HG03139 (cell line): Measurements from ENCODE around the gene IGF2R.

Experiments
- ATAC-seq: cut with Tn5 transposase; IDR thresholded peaks from one replicate; pipeline ENCODE4 v1.9.1; 2021; ENCODE audit not compliant: unreplicated experiment

The IGF2R gene

GRCh38 chr6:160042014-160042773 lies 73.3 kb downstream of the IGF2R start:
- ATAC-seq = no peak

GRCh38 chr6:160042788-160043301 lies 74.0 kb downstream of the IGF2R start:
- ATAC-seq = no peak

GRCh38 chr6:160043784-160044183 lies 74.9 kb downstream of the IGF2R start:
- no peak for ATAC-seq

- ATAC-seq = no peak
Observed at GRCh38 chr6:160044687-160045086, 75.8 kb downstream of the IGF2R start.

- no peak for ATAC-seq
Observed at GRCh38 chr6:160048471-160048870, 79.6 kb downstream of the IGF2R start.

- ATAC-seq = no peak
Observed at GRCh38 chr6:160049346-160049745, 80.5 kb downstream of the IGF2R start.

GRCh38 chr6:160050022-160050421 lies 81.1 kb downstream of the IGF2R start:
- no peak for ATAC-seq

GRCh38 chr6:160051390-160051789 lies 82.5 kb downstream of the IGF2R start:
- ATAC-seq = no peak

- ATAC-seq = no peak
Observed at GRCh38 chr6:160054271-160054670, 85.4 kb downstream of the IGF2R start.

- ATAC-seq = no peak
Observed at GRCh38 chr6:160054913-160055312, 86.0 kb downstream of the IGF2R start.

GRCh38 chr6:160055378-160055777 lies 86.5 kb downstream of the IGF2R start:
- no peak for ATAC-seq

- ATAC-seq = no peak
Observed at GRCh38 chr6:160055813-160056212, 86.9 kb downstream of the IGF2R start.

- no peak for ATAC-seq
Observed at GRCh38 chr6:160057080-160057479, 88.2 kb downstream of the IGF2R start.

GRCh38 chr6:160058603-160059215 lies 89.8 kb downstream of the IGF2R start:
- ATAC-seq = no peak

- ATAC-seq = no peak
Observed at GRCh38 chr6:160060221-160060620, 91.3 kb downstream of the IGF2R start.

- ATAC-seq = no peak
Observed at GRCh38 chr6:160060920-160061447, 92.1 kb downstream of the IGF2R start.

- ATAC-seq = no peak
Observed at GRCh38 chr6:160063771-160064413, 95.0 kb downstream of the IGF2R start.

- no peak for ATAC-seq
Observed at GRCh38 chr6:160065200-160065599, 96.3 kb downstream of the IGF2R start.

- no peak for ATAC-seq
Observed at GRCh38 chr6:160067564-160067963, 98.7 kb downstream of the IGF2R start.

GRCh38 chr6:160068346-160068745 lies 99.5 kb downstream of the IGF2R start:
- no peak for ATAC-seq

- peak; percentile 84 for ATAC-seq
Observed at GRCh38 chr6:160069050-160069454, 100.2 kb downstream of the IGF2R start.

GRCh38 chr6:160069459-160069858 lies 100.6 kb downstream of the IGF2R start:
- peak; percentile 6 for ATAC-seq
